ENCODE measurements around the gene STARD6.

The STARD6 gene

DNA sequence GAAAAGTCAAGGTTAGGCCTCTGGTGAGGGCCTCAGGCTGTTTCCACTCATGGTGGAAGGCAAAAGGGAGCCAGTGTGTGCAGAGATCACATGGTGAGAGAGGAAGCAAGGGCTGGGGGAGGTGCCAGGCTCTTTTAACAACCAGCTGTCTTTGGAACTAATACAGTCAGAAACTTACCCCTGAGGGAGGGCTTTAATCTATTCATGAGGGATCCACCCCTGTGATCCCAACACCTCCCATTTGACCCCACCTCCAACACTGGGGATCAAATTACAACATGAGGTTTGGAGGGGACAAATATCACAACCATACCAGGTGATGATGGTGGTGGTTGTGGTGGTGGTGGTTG lies 77.5 kb downstream of the STARD6 start:
- in situ Hi-C loops (cut with HindIII; ENCODE audit: low pct_ligation_motif_present, low pct_unique_long_range_greater_than_20kb, low sequenced_read_pairs): no loop called here

GRCh38 chr18:54279477-54280219 lies 78.0 kb downstream of the STARD6 start:
- in situ Hi-C loops (cut with HindIII; ENCODE audit: low pct_ligation_motif_present, low pct_unique_long_range_greater_than_20kb, low sequenced_read_pairs): no loop called here
- peak; percentile 91 for DNase-seq

More for the DNA sequence above, 77.5 kb downstream of the STARD6 start:
- DNase-seq: no peak

- DNase-seq: peak; percentile 5
- in situ Hi-C loops (cut with HindIII; ENCODE audit: low pct_ligation_motif_present, low pct_unique_long_range_greater_than_20kb, low sequenced_read_pairs): no loop called here
These were observed 79.0 kb downstream of the STARD6 start for GRCh38 chr18:54278615-54279014.

DNA sequence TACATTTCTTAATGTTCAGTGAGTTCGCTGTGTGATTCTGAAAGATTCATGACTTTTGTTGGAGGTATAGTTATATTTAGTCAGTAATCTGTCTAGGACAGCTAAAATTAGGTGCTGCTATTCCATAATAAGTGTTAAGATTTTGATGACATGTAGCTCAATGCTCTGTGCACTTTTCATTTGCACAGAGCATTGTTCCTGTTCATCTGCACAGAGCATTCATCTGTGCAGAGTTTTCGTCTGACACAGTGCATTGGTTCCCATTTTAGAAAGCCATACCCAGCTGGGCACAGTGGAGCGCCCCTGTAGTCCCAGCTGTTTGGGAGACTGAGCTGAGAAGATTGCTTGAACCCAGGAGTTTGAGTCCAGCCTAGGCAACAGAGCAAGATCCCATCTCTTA lies 79.8 kb downstream of the STARD6 start:
- no peak for DNase-seq

More for the DNA sequence above, 79.8 kb downstream of the STARD6 start:
- in situ Hi-C loops (cut with HindIII; ENCODE audit: low pct_ligation_motif_present, low pct_unique_long_range_greater_than_20kb, low sequenced_read_pairs): no loop called here

Measured in ACHN (cell line).